KBM-7 (cell line): ENCODE measurements around the gene SLC4A8.
A peak's percentile ranks its signal among the peaks of the same experiment; 100 is the strongest.

ENCODE experiments used
- DNase-seq: peaks from one replicate; pipeline ENCODE4 v3.0.0-alpha.2; 2015
- in situ Hi-C: fragments of 300-500 bp; cut with MboI; formaldehyde crosslinking; loops from 2 replicates; pipeline ENCODE4 v1.14.3; 2020; ENCODE audit warnings: low sequenced_read_pairs, low pct_unique_long_range_greater_than_20kb, mixed read lengths

Gene SLC4A8

GRCh38 chr12:51536159-51536558 is 111.5 kb downstream of the SLC4A8 start:
- DNase-seq = peak; percentile 16

GRCh38 chr12:51538149-51538548 is 113.5 kb downstream of the SLC4A8 start:
- in situ Hi-C loops = no loop called here
- no peak for DNase-seq

More at GRCh38 chr12:51536159-51536558, 111.5 kb downstream of the SLC4A8 start:
- in situ Hi-C loops = no loop called here

- in situ Hi-C loops = no loop called here
- DNase-seq = no peak
These were observed 114.0 kb downstream of the SLC4A8 start for GRCh38 chr12:51538599-51538998.

GRCh38 chr12:51540996-51541395 is 116.4 kb downstream of the SLC4A8 start:
- DNase-seq = no peak
- in situ Hi-C loops = no loop called here

- in situ Hi-C loops = no loop called here
- DNase-seq = no peak
These were observed 121.5 kb downstream of the SLC4A8 start for GRCh38 chr12:51546097-51546496.

- no peak for DNase-seq
- in situ Hi-C loops = no loop called here
These were observed 123.0 kb downstream of the SLC4A8 start for GRCh38 chr12:51547606-51548005.

- in situ Hi-C loops = no loop called here
- no peak for DNase-seq
These were observed 123.6 kb downstream of the SLC4A8 start for GRCh38 chr12:51548241-51548640.

- no peak for DNase-seq
- in situ Hi-C loops = no loop called here
These were observed 125.0 kb downstream of the SLC4A8 start for GRCh38 chr12:51549637-51550036.
